HG03378 (cell line): ENCODE data around the gene NPM1.
"Not testable (repeated sequence)": the region's sequence is repeated elsewhere in the genome, so short reads cannot be mapped to it uniquely, and the experiment has no call there.

Experiments
- ATAC-seq: cut with Tn5 transposase; IDR thresholded peaks from one replicate; pipeline ENCODE4 v1.9.1; 2021; ENCODE audit warnings: mild to moderate bottlenecking, moderate library complexity; ENCODE audit not compliant: unreplicated experiment

The NPM1 gene, protein sequence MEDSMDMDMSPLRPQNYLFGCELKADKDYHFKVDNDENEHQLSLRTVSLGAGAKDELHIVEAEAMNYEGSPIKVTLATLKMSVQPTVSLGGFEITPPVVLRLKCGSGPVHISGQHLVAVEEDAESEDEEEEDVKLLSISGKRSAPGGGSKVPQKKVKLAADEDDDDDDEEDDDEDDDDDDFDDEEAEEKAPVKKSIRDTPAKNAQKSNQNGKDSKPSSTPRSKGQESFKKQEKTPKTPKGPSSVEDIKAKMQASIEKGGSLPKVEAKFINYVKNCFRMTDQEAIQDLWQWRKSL

DNA sequence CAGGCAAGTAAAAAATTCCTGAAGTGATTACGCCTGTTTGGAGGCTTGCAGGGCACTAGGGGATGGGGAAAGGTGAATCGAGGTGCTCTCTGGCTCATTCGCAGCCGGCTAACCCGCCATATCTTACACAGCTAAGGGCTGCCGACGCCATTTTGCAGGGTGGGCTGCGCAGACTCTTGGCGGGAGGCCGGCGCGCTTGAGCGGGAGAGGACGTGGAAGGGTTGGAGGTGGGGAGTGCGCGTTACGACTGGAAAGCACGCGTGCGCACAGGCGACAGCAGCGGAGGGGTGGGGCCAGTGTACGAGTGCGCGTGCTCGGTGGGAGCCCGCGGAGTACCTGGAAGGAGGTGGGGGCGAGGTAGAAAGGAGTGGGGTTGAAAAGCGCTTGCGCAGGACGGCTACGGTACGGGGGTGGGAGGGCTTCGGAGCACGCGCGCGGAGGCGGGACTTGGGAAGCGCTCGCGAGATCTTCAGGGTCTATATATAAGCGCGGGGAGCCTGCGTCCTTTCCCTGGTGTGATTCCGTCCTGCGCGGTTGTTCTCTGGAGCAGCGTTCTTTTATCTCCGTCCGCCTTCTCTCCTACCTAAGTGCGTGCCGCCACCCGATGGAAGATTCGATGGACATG is at the start of gene NPM1:
TSS of gene NPM1 (plus strand) at position 505 of the 625 bp plus-strand sequence. CDS start at position 605, 100 bp downstream.
- peak; percentile 68 for ATAC-seq

GRCh38 chr5:171340042-171340441 is 47.6 kb upstream of the NPM1 start:
- ATAC-seq: no peak

- no peak for ATAC-seq
Measured at GRCh38 chr5:171340491-171340890, 47.2 kb upstream of the NPM1 start.

DNA sequence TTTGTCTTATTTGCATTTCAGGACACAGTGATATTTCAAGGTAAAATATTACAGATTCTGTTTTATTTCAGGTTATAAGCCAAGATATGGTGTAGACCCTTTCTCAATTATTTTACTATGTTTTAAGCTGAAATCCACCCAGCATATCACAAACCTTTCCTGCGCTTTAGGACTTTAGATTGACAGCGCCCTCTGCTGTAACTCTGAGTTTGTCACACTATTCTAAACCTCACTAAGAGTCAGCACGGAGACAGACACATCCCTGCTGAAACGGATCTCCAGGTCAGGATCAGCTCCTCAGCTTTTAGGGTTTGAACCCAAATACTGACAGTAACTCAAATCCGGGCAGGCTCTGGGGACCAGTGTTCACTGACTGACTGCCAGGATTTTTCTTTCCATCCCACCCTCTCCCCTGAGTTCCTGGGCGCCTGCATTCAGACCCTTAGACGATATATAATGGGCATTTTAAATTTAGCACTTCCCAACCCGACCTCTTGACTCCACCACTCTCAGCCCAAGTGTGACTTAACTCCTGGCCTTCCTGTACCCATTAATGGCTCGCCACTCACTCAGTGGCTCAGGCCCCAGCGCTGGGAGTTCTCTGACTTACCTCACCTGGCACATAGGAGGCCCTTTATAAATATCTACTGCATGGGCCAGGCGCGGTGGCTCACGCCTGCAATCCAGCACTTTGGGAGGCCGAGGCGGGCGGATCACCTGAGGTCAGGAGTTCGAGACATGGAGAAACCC is 45.1 kb upstream of the NPM1 start:
- peak; percentile 70 for ATAC-seq

- ATAC-seq: no peak
Measured at GRCh38 chr5:171344936-171345608, 42.6 kb upstream of the NPM1 start.

DNA sequence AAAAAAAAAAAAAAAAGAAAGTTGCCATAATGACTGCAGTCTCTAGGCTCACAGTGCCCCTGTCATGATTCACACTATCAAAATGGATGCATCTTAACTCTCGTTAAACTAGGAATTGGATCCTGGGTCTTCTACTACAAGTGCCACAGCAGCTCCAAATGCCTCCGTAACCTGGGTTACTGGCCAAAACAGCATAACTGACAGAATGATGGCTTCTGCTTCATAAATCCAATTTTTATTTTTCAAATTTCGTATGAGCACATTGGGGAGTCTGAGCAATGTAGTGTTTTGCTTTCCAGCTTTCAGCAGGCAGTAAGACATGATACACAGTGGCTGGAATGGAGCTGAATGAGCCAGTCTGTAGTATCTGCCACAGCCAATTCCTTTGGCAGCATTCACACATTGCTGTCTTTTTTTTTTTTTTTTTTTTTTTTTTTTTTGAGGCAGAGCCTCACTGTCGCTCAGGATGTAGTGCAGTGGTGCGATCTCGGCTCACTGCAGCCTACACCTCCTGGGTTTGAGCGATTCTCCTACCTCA is 36.0 kb upstream of the NPM1 start:
- no peak for ATAC-seq

GRCh38 chr5:171355302-171355724 is 32.3 kb upstream of the NPM1 start:
- peak; percentile 90 for ATAC-seq

DNA sequence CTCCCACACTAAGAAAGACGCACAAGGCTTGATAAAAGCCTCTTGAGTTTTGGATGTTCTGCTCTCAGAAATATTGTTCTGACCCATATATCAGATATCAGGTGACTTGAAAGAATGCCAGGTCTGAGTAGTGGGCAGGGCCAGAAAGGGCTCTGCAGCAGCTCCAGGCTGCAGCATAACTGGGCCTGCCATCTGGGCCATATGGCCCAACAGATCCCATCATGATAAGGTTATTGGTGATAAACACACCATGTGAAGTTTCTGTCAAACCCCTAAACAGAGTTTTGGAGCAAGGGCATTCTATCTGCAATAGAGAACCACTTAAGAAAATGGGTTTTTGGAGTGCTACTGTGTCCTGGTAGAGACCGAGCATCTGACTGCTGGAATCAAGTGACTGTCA is 29.8 kb upstream of the NPM1 start:
- ATAC-seq: no peak

DNA sequence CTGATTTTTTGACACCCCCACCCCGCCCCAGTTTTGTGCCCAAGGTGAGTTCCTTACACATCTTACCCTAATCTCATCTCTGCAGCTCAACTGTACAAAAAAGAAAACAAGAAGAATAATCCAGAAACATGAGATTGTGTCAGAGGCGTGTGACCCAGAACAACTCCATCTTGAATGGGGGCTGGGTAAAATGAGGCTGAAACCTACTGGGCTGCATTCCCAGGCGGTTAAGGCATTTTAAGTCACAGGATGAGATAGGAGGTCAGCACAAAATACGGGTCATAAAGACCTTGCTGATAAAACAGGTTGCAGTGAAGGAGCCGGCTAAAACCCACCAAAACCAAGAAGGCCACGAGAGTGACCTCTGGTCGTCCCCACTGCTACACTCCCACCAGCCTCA is 26.5 kb upstream of the NPM1 start:
- not testable (repeated sequence) for ATAC-seq

DNA sequence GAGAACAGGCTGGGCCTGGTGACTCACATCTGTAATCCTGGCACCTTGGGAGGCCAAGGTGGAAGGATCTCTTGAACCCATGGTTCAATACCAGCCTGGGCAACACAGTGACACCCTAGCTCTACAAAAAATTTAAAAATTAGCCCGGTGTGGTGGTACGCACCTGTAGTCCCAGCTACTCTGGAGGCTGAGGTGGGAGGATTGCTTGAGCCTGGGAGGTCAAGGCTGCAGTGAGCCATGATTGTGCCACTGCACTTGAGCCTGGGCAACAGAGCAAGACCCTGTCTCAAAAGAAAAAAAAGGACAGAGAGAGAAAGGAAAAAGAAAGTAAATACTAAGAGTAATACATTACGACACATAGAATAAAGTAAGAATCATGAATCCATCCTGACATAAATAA is 24.4 kb upstream of the NPM1 start:
- ATAC-seq: not testable (repeated sequence)

GRCh38 chr5:171363846-171364245 is 23.8 kb upstream of the NPM1 start:
- peak; percentile 79 for ATAC-seq

DNA sequence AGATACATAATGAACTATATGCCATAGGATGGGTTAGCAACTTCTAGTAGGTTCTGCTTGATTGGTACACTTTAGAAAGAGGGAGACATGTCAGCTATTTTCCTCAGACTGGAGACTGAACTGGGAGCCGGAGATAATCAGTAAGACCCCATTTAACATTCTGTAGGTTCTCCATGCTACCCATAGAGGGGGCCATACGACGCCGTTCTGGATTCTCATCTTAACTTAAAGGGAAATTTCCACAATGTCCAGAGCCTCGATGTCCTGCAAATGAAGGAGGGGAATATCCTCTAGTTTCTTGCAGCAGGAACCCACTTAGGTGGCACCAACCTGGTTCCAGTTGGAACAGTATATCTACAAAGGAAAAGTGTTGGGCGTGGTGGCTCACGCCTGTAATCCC is 22.3 kb upstream of the NPM1 start:
- no peak for ATAC-seq

GRCh38 chr5:171366645-171367044 is 21.0 kb upstream of the NPM1 start:
- no peak for ATAC-seq

- ATAC-seq: no peak
Measured at GRCh38 chr5:171367424-171368370, 20.0 kb upstream of the NPM1 start.

GRCh38 chr5:171369056-171369455 is 18.6 kb upstream of the NPM1 start:
- ATAC-seq: no peak

GRCh38 chr5:171369898-171370297 is 17.8 kb upstream of the NPM1 start:
- no peak for ATAC-seq

GRCh38 chr5:171370881-171371280 is 16.8 kb upstream of the NPM1 start:
- ATAC-seq: not testable (repeated sequence)

DNA sequence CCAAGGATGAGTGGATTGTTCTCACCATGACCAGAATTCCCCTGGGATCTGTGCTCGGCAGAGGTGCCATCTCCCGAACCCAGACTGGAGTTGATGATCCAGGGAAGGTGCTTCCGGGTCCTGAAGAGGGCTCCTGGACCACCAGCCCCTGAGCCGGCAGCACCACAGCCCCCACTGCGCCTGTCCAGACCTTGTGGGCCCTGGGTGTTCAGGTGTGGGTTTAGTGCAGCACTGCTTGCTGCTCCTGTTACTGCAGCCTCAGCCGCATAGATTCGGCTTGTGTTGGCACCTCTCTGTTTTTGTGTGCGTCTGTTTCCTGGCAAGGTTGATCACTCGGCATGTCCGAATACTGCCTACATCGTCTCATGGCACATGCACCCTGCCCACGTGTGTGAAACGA is 16.3 kb upstream of the NPM1 start:
- ATAC-seq: no peak

DNA sequence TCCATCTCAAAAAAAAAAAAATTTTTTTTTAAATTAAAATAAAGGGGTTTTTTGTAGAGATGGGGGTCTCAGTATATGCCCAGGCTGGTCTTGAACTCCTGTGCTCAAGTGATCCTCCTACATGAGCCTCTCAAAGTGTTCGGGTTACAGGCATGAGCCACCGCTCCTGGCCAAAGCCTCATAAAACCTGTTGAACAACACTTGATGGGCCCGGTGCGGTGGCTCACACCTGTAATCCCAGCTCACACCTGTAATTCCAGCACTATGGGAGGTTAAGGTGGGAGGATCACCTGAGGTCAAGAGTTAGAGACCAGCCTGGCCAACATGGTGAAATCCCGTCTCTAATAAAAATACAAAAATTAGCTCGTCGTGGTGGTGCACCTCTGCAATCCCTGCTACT is 7.7 kb upstream of the NPM1 start:
- no peak for ATAC-seq

DNA sequence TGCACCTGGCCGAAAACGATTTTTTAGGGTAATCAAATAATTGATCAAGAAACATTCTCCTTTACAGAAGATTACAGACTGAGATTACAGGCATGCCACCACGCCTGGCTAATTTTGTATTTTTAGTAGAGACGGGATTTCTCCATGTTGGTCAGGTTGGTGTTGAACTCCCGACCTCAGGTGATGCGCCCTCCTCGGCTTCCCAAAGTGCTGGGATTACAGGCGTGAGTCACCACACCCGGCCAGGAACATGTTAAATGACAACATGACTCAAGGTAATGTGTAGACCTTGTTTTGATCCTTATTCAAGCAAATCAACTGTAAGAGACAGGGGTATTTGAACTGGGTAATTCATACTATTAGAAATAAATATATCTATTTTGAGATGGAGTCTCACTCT is 3.2 kb upstream of the NPM1 start:
- ATAC-seq: not testable (repeated sequence)
